SK-N-MC (cell line): ENCODE measurements around the gene F2RL1.
"Not testable (repeated sequence)": the region's sequence is repeated elsewhere in the genome, so short reads cannot be mapped to it uniquely, and the experiment has no call there.

Source experiments
- DNase-seq: peaks from one replicate; pipeline ENCODE4 v3.0.0-alpha.2; 2011; ENCODE audit warnings: low read depth, low spot score
- H3K27ac ChIP-seq: fragments of 200-600 bp; sonication (generic); 2 replicates; pipeline ENCODE4 v1.5.1; 2016; ENCODE audit warnings: mixed run types
- H3K36me3 ChIP-seq: fragments of 200-600 bp; sonication (generic); 2 replicates; pipeline ENCODE4 v1.6.1; 2017; ENCODE audit warnings: antibody characterized with exemption, low read length, mixed read lengths; ENCODE audit not compliant: insufficient read depth
- H3K4me3 ChIP-seq: fragments of 200-600 bp; sonication (generic); 2 replicates; pipeline ENCODE4 v1.5.1; 2016
- H3K9ac ChIP-seq: fragments of 200-600 bp; sonication (generic); 2 replicates; pipeline ENCODE4 v1.8.0; 2017; ENCODE audit warnings: mixed run types, mixed read lengths; ENCODE audit not compliant: insufficient read length
- H3K9me3 ChIP-seq: fragments of 200-600 bp; sonication (generic); 2 replicates; pipeline ENCODE4 v1.6.1; 2017; ENCODE audit warnings: low read depth, mild to moderate bottlenecking, antibody characterized with exemption, low read length, moderate library complexity, mixed read lengths
- EZH2 ChIP-seq: fragments of 200-600 bp; sonication (generic); IDR thresholded peaks from one replicate; pipeline ENCODE4 v1.6.1; 2017; ENCODE audit warnings: antibody characterized with exemption
- FOXP2 ChIP-seq: optimal IDR thresholded peaks from 2 replicates; pipeline ENCODE3; 2011; ENCODE audit warnings: mild to moderate bottlenecking, moderate library complexity; ENCODE audit not compliant: insufficient read depth; ENCODE audit errors: extremely low read length, control extremely low read depth
- POLR2AphosphoS5 ChIP-seq: IDR thresholded peaks from 2 replicates; pipeline ENCODE4 v1.6.1; 2012; ENCODE audit warnings: mild to moderate bottlenecking, low read depth, low read length, borderline replicate concordance

F2RL1 gene

DNA sequence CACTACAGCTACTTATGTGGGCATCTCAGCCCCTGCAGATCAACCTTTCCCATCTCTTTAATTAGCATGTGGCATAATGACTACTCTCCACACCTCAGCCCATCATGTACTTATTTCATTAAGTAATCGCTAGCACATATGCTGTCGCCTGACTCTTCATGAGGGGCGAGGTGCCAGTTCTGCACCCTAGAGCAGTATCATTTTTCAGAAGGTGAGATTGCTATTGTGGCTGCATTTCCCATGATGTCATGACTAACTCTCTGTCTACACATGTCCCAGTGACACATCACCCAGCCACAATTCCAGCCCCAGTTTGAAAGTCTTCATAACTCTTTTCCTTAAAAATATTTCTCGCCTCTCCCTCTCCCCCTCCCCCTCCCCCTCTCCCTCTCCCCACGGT, 7.6 kb upstream of the F2RL1 start:
- no peak overlapping the region for H3K4me3 ChIP-seq
- no peak for DNase-seq
- H3K36me3 ChIP-seq: no peaks in the 10 kb centered on the region
- no peak overlapping the region for H3K27ac ChIP-seq
- no peaks in the 10 kb centered on the region for H3K9me3 ChIP-seq
- H3K9ac ChIP-seq: no peak overlapping the region
- no peak for TF ChIP-seq FOXP2

DNA sequence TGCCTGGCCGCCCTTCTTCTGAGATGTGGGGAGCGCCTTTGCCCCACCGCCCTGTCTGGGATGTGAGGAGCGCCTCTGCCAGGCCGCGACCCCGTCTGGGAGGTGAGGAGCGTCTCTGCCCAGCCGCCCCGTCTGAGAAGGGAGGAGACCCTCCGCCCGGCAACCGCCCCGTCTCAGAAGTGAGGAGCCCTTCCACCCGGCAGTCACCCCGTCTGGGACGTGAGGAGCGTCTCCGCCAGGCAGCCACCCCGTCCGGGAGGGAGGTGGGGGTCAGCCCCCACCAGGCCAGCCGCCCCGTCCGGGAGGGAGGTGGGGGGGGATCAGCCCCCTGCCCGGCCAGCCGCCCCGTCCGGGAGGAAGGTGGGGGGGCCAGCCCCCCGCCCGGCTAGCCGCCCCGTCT, 6.6 kb upstream of the F2RL1 start:
- not testable (repeated sequence) for H3K27ac ChIP-seq, H3K4me3 ChIP-seq, H3K9ac ChIP-seq, DNase-seq, H3K9me3 ChIP-seq, H3K36me3 ChIP-seq

DNA sequence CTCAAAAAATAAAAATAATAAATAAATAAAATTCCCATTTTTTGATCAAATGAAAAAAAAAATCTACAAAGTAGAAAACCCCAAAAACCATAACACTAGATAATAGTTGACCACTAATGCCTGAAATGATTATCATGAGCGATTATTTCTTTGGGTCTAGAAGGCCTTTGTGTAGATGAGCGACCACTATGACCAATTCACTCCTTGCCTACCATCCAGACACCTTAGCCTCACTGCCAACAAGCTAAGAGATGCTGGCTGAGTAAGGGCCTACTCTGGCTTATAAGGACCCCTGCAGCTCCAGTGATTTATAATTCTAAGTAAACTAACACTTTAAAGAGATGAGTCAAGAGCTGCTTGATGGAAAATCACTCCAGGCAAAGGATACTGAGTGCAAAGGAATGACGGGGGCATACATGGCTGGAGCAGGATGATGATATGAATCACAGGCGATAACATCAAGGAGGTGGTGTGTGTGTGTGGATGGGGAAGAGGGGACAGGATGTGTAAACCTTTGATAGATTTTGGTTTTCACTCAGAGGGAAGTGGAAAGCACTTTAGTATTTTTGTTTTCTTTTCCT, 4.8 kb upstream of the F2RL1 start:
- no peak for DNase-seq
- no peaks in the 10 kb centered on the region for H3K9me3 ChIP-seq
- H3K9ac ChIP-seq: no peak overlapping the region
- no peak overlapping the region for H3K27ac ChIP-seq
- no peak overlapping the region for H3K4me3 ChIP-seq
- H3K36me3 ChIP-seq: no peaks in the 10 kb centered on the region
- TF ChIP-seq FOXP2 (no peak), POLR2AphosphoS5 (no peak), EZH2 (no peak)

DNA sequence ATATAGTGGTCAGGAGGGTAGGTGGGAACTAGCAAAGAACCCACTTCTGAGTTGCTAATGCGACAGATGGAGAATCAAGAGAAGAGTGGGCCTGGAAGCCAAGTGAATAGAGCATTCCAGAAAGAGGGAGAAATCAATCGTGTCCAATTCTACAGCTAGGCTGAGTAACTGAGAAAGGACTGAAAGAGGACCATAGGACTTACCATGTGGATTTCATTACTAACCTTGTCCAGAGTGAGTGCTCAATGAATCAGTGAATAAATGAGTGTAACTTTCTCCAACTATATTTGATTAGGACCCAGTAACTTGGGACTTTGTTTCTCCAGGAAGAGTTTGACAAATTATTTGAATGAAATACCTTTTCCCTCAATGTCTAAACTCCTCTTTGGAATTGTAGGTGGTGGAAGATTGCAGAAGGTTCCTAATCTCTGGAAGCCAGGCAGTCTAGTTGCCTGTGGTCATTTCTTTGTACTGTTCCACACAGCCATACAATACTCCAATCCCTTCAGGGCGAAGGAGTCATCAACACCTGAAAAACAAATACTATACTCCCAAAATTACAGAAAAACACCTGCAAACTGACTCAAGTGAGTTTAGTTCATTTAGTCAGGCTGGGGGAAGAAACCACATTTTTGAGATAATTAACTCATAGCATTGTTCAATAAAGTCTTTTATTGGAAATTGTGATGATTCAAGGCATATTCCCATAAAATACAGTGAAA, 2.6 kb upstream of the F2RL1 start:
- no peak overlapping the region for H3K9ac ChIP-seq
- no peak overlapping the region for H3K27ac ChIP-seq

DNA sequence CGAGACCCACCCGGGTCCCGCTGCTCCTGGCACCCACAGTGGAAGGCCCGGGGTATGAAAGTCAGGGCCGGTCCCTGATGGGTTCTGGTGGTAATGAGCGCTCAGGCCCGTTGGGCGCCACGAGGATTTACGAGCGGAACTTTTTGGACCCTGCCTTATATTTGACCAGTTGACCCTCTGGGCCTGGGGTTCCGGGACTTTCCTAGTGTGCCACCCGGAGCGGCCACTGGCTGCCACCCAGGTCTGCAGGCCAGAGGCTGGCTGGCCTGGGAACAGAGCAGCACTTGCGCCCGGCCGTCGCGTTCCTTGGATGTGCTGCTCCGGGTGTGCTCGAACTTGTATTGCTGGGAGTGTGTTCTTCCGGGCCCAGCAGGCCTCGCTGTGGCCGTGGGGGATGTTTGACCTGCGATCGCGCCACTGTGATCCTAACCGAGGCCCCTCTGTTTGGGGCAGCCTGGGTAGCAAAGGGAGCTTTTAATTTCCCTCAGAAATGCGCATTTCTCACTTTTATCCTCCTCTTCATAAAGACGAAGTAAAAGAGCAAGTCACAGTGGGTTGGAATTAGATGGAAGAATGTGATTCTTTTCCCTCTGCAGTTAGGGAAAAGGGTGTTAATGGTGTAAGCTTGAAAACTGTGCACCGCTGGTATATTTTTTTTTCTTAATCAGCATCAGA, 1.2 kb downstream of the F2RL1 start:
- DNase-seq: no peak
- Histone ChIP-seq H3K36me3 (no peaks in the 10 kb centered on the region), H3K27ac (no peak overlapping the region), H3K9me3 (no peaks in the 10 kb centered on the region), H3K4me3 (no peak overlapping the region), H3K9ac (no peak overlapping the region)
- TF ChIP-seq POLR2AphosphoS5 (no peak), EZH2 (no peak), FOXP2 (no peak)

More for the DNA sequence above, 2.6 kb upstream of the F2RL1 start:
- Histone ChIP-seq H3K36me3 (no peaks in the 10 kb centered on the region), H3K4me3 (no peak overlapping the region), H3K9me3 (no peaks in the 10 kb centered on the region)
- TF ChIP-seq EZH2 (no peak), POLR2AphosphoS5 (no peak), FOXP2 (no peak)
- DNase-seq: no peak

DNA sequence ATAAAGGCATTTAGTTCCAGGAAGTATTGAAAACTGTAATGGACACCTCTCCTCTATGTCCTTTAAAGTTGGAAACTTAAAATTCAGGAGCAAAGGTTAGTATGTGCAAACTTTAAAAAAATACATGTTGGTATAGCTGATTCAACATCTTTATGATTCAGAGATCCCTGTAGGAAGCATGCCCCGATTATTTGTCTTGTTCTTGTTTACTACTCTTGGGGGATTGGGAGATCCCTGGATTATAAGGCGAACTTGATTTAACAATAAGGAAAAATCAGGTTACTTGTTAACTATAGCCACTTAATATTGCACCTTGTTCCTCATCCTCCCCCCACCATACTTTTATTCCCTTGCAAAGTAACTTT, 1.7 kb downstream of the F2RL1 start:
- Histone ChIP-seq H3K9me3 (no peaks in the 10 kb centered on the region), H3K9ac (no peak overlapping the region), H3K4me3 (no peak overlapping the region), H3K27ac (no peak overlapping the region), H3K36me3 (no peaks in the 10 kb centered on the region)
- TF ChIP-seq POLR2AphosphoS5 (no peak), FOXP2 (no peak), EZH2 (no peak)
- no peak for DNase-seq

DNA sequence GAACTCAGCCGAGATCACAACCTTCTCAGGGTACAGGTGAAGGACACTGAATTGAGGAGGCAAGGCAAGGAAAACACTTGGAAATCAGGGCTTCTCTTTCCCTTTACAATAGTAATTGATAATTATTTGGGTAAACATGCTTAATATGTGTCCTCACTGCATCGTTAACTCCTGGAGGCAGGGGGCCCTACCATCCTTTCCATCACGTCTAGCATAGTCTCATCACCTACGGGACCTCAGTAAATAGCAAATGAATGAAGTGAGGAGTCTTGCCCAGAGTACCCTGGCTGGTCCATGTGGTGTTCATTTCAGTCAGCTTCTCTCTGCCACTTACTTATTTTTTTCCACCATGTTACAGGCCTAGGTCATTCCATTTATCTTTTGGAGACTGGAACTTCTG, 2.3 kb downstream of the F2RL1 start:
- H3K4me3 ChIP-seq: no peak overlapping the region
- no peak for DNase-seq
- no peaks in the 10 kb centered on the region for H3K9me3 ChIP-seq
- H3K9ac ChIP-seq: no peak overlapping the region
- no peak overlapping the region for H3K27ac ChIP-seq
- H3K36me3 ChIP-seq: no peaks in the 10 kb centered on the region
- TF ChIP-seq POLR2AphosphoS5 (no peak), FOXP2 (no peak), EZH2 (no peak)

DNA sequence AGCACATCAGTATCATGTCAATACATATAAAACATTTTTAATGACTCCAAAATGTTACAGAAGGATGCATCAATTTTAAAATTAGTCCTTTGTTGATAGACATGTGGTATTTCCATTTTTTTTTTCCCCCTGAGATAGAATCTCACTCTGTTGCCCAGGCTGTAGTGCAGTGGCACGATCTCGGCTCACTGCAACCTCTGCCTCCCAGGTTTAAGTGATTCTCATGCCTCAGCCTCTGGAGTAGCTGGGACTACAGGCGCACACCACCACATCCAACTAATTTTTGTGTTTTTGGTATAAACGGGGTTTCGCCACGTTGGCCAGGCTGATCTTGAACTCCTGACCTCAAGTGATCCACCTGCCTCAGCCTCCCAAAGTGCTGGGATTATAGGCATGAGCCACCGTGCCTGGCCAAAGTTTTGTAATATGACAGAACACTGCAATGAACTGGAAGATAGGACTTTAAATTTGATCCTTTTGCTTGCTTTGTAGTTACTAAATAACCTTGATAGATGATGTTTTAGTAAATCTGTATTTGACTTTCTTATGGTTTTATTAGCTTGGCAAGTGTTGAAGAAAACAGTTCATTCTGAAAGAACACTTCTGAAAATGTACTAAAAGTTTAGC, 3.4 kb downstream of the F2RL1 start:
- H3K36me3 ChIP-seq, DNase-seq, H3K4me3 ChIP-seq, H3K9ac ChIP-seq, H3K27ac ChIP-seq, H3K9me3 ChIP-seq: not testable (repeated sequence)

DNA sequence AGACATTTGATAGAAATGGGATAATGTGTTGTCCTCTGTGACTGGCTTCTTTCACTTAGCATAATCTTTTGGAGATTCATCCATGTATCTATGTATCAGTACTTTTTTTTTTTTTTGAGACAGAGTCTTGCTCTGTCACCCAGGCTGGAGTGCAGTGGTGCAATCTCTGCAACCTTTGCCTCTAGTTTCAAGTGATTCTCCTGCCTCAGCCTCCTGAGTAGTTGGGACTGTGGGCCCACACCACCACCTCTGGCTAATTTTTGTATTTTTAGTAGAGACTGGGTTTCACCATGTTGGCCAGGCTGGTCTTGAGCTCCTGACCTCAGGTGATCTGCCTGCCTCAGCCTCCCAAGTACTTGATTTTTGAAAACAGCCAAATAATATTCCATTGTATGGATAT, 7.6 kb downstream of the F2RL1 start:
- not testable (repeated sequence) for DNase-seq, H3K4me3 ChIP-seq, H3K36me3 ChIP-seq, H3K27ac ChIP-seq, H3K9ac ChIP-seq, H3K9me3 ChIP-seq
